K562 (cell line): ENCODE data around the gene CACNA1C. TPM values are rescaled to one million over a fixed set of nuclear protein-coding genes. Genes with fewer than 3 reads are reported as not detected.

ENCODE experiments used
- ATAC-seq: fragments of 200-7000 bp; cut with Tn5 transposase; 3 replicates; pipeline ENCODE4 v1.9.1; 2020; ENCODE audit warnings: moderate library complexity
- BruUV-seq: library from RNA; stranded (reverse); fragments of 400-500 nt; replicated peaks from 2 replicates; lab custom pipeline; 2021; lab: Mats Ljungman, UMichigan
- CTCF ChIA-PET: fragments of 300-600 bp; formaldehyde crosslinking; extraction: SDS; loops from one replicate; lab custom pipeline; 2021; ENCODE audit warnings: low intra/inter-chr PET ratio; lab: Yijun Ruan, JAX
- POLR2A ChIA-PET: fragments of 300-600, 350-650 bp; sonication (Branson Sonifier 250); formaldehyde crosslinking; extraction: SDS; loops from one replicate; lab custom pipeline; 2021; ENCODE audit warnings: antibody characterized with exemption, inconsistent platforms; lab: Yijun Ruan, JAX
- DNase-seq, 4 experiments: peaks; one replicate each; pipeline versions ENCODE4 v3.0.0 to v3.0.0-alpha.2; 2011 to 2018; ENCODE audit warnings: low spot score in 3 of 4, mixed read lengths in 3 of 4; ENCODE audit errors: extremely low read depth in 1 of 4
- FAIRE-seq: peaks from 2 replicates; lab custom pipeline; 2011; peaks lifted over from hg19 to GRCh38; lab: Jason Lieb, UNC
- H2AFZ ChIP-seq: 2 replicates; pipeline ENCODE4 v1.6.0; 2011; ENCODE audit warnings: low read depth, low read length, control low read depth, inconsistent platforms
- H3K27ac ChIP-seq: fragments of 200-600 bp; 3 replicates; pipeline ENCODE4 v1.8.0; 2011; ENCODE audit warnings: low read depth, mild to moderate bottlenecking, control low read depth, inconsistent platforms, low read length, moderate library complexity, mixed read lengths; ENCODE audit errors: extremely low read depth
- H3K27me3 ChIP-seq, 2 experiments: fragments of 300-600 bp in 1 of 2; 2 replicates in 1 of 2; 3 replicates in 1 of 2; pipeline versions ENCODE4 v1.6.0 to v1.8.0; 2011; ENCODE audit warnings: inconsistent platforms in 2 of 2, low read length in 2 of 2, mild to moderate bottlenecking in 1 of 2, mixed read lengths in 1 of 2, moderate library complexity in 1 of 2; ENCODE audit not compliant: control insufficient read depth in 2 of 2, insufficient read depth in 2 of 2
- H3K36me3 ChIP-seq: fragments of 300-600 bp; 3 replicates; pipeline ENCODE4 v1.8.0; 2011; ENCODE audit warnings: mild to moderate bottlenecking, low read length, inconsistent platforms; ENCODE audit not compliant: control insufficient read depth, insufficient read depth
- H3K4me1 ChIP-seq, 2 experiments: fragments of 200-600 bp in 1 of 2; replicated peaks in 1 of 2; 2 replicates in 1 of 2; 3 replicates in 1 of 2; pipeline versions ENCODE4 v1.5.1 to v1.8.0; 2011; ENCODE audit warnings: inconsistent platforms in 2 of 2, low read length in 2 of 2, mild to moderate bottlenecking in 1 of 2, mixed read lengths in 1 of 2, moderate library complexity in 1 of 2; ENCODE audit not compliant: control insufficient read depth in 2 of 2, insufficient read depth in 2 of 2
- H3K4me2 ChIP-seq: 2 replicates; pipeline ENCODE4 v1.6.1; 2011; ENCODE audit warnings: low read length, control low read depth, inconsistent platforms, mixed read lengths; ENCODE audit not compliant: insufficient read depth
- H3K4me3 ChIP-seq: fragments of 200-600 bp; sonication (generic), shearing (Covaris generic); 2 replicates; pipeline ENCODE4 v1.5.1; 2016; ENCODE audit warnings: control low read depth, inconsistent platforms
- H3K79me2 ChIP-seq: fragments of 200-600 bp; 3 replicates; pipeline ENCODE4 v1.8.0; 2011; ENCODE audit warnings: low read length, inconsistent platforms; ENCODE audit not compliant: control insufficient read depth, insufficient read depth
- H3K9ac ChIP-seq, 2 experiments: 2 replicates each; pipeline versions ENCODE4 v1.6.0 to v1.6.1; 2011; ENCODE audit warnings: low read depth in 2 of 2, low read length in 2 of 2, control low read depth in 1 of 2, inconsistent platforms in 1 of 2, mild to moderate bottlenecking in 1 of 2, mixed read lengths in 1 of 2; ENCODE audit not compliant: insufficient read depth in 1 of 2
- H3K9me1 ChIP-seq: one replicate; pipeline ENCODE4 v1.6.0; 2011; ENCODE audit warnings: inconsistent platforms, mild to moderate bottlenecking, low read length, moderate library complexity; ENCODE audit not compliant: control insufficient read depth, insufficient read depth
- H3K9me3 ChIP-seq: replicated peaks from 2 replicates; pipeline ENCODE4 v1.5.1; 2011; ENCODE audit warnings: low read depth, low read length, inconsistent platforms; ENCODE audit not compliant: control insufficient read depth, insufficient read depth
- H4K20me1 ChIP-seq: replicated peaks from 2 replicates; pipeline ENCODE4 v1.6.1; 2011; ENCODE audit warnings: low read length, inconsistent platforms, mixed read lengths; ENCODE audit not compliant: control insufficient read depth, insufficient read depth
- COPS2 ChIP-seq: fragments of 450-650 bp; conservative IDR thresholded peaks from 2 replicates; pipeline ENCODE4 v1.6.1; 2016; ENCODE audit warnings: mild to moderate bottlenecking, moderate library complexity
- GTF2F1 ChIP-seq: IDR thresholded peaks from 2 replicates; pipeline ENCODE4 v1.6.1; 2011; ENCODE audit warnings: low read depth, low read length, improper control_type of control experiment
- HDAC2 ChIP-seq: fragments of 450-650 bp; IDR thresholded peaks from 2 replicates; pipeline ENCODE4 v1.6.1; 2016; ENCODE audit warnings: mild to moderate bottlenecking
- HDAC3 ChIP-seq: fragments of 450-650 bp; IDR thresholded peaks from 2 replicates; pipeline ENCODE4 v1.6.1; 2018; ENCODE audit warnings: borderline replicate concordance, mild to moderate bottlenecking, moderate library complexity; ENCODE audit not compliant: partially characterized antibody
- KLF1 ChIP-seq: fragments of 450-650 bp; IDR thresholded peaks from 2 replicates; pipeline ENCODE4 v1.6.1; 2016; ENCODE audit warnings: missing genetic modification characterization, missing compliant biosample characterization
- NR4A1 ChIP-seq, 2 experiments: fragments of 250-450 bp in 1 of 2; fragments of 450-650 bp in 1 of 2; sonication (Bioruptor Pico) in 1 of 2; IDR thresholded peaks; 2 replicates each; pipeline versions ENCODE4 v1.4.0 to v1.6.1; 2016 to 2020; ENCODE audit warnings: mild to moderate bottlenecking in 2 of 2, missing compliant biosample characterization in 1 of 2, missing genetic modification characterization in 1 of 2, moderate library complexity in 1 of 2
- SIN3B ChIP-seq: fragments of 450-650 bp; IDR thresholded peaks from 2 replicates; pipeline ENCODE4 v1.6.1; 2017; ENCODE audit warnings: low read depth, mild to moderate bottlenecking, moderate library complexity
- THAP7 ChIP-seq: fragments of 250-450 bp; sonication (Bioruptor Pico); IDR thresholded peaks from 2 replicates; pipeline ENCODE4 v1.5.0; 2021
- TRIM24 ChIP-seq, 2 experiments: fragments of 450-650 bp; IDR thresholded peaks; 2 replicates each; pipeline ENCODE4 v1.6.1; 2016
- U2AF1 ChIP-seq: fragments of 200-400 bp; formaldehyde crosslinking; optimal IDR thresholded peaks from 2 replicates; pipeline ENCODE3; 2017; ENCODE audit warnings: mild to moderate bottlenecking, low read depth, low read length, moderate library complexity
- ZNF212 ChIP-seq: fragments of 450-650 bp; formaldehyde crosslinking; IDR thresholded peaks from 2 replicates; pipeline ENCODE4 v1.4.0; 2020; ENCODE audit warnings: mild to moderate bottlenecking
- ZNF239 ChIP-seq: fragments of 250-450 bp; sonication (Bioruptor Pico); IDR thresholded peaks from 2 replicates; pipeline ENCODE4 v1.4.0; 2020; ENCODE audit warnings: mild to moderate bottlenecking
- ZNF780A ChIP-seq: fragments of 250-450 bp; sonication (Bioruptor Pico); IDR thresholded peaks from 2 replicates; pipeline ENCODE4 v1.5.0; 2021; ENCODE audit warnings: mild to moderate bottlenecking
- WGBS: fragments of 100-300 bp; shearing (Covaris generic); methylation state at CpG from one replicate; pipeline ENCODE4 v1.1.6; 2016; ENCODE audit warnings: low coverage, mixed read lengths; ENCODE audit not compliant: insufficient coverage; ENCODE audit errors: missing lambda C conversion rate; 5-methylcytosine and 5-hydroxymethylcytosine counted together
- in situ Hi-C: fragments of 300-500 bp; cut with MboI; formaldehyde crosslinking; loops from 4 replicates; pipeline ENCODE4 v1.15.0; 2018; ENCODE audit warnings: inconsistent platforms, mixed read lengths
- intact Hi-C: fragments of 100-400 bp; cut with micrococcal nuclease; formaldehyde crosslinking; loops from 2 replicates; pipeline ENCODE4 v1.14.2; 2022
- polyA plus RNA-seq, 8 experiments: library from polyadenylated mRNA; depleted of rRNA in 4 of 8; stranded (reverse) in 5 of 8; unstranded in 3 of 8; fragments of >200 nt; fragmentation: Nextera tagmentation in 2 of 8; fragmentation: Illumina TruSeq in 1 of 8; extraction: Ambion mirVana in 2 of 8; extraction: Trizol in 1 of 8; gene quantifications; 2 replicates each; pipeline versions ENCODE4 v1.2.1 to v1.2.3, GENCODE V29; 2011 to 2014; ENCODE audit warnings: inconsistent platforms in 1 of 8, missing spikeins in 1 of 8
- total RNA-seq, 7 experiments: library from RNA; depleted of rRNA in 6 of 7; stranded (reverse); fragments of >200 nt in 6 of 7; fragmentation: Illumina TruSeq in 2 of 7; extraction: Trizol in 2 of 7; gene quantifications; 2 replicates each; pipeline versions ENCODE4 v1.2.1 to v1.2.3, GENCODE V29; 2011 to 2021; ENCODE audit warnings: low replicate concordance in 1 of 7
- TF ChIP-seq, protein P1 (sequence below): IDR thresholded peaks from 2 replicates; pipeline ENCODE4 v1.6.1; 2014; ENCODE audit warnings: antibody characterized with exemption

Gene CACNA1C
- total and polyA plus RNA-seq, 9 of the 15 experiments (the other 6 are each of a cell fraction or from before 2014, with no cell fraction given) = not detected

GRCh38 chr12:2282318-2282717 lies 229.5 kb downstream of the CACNA1C start (continued):
- TF ChIP-seq, protein P1, sequence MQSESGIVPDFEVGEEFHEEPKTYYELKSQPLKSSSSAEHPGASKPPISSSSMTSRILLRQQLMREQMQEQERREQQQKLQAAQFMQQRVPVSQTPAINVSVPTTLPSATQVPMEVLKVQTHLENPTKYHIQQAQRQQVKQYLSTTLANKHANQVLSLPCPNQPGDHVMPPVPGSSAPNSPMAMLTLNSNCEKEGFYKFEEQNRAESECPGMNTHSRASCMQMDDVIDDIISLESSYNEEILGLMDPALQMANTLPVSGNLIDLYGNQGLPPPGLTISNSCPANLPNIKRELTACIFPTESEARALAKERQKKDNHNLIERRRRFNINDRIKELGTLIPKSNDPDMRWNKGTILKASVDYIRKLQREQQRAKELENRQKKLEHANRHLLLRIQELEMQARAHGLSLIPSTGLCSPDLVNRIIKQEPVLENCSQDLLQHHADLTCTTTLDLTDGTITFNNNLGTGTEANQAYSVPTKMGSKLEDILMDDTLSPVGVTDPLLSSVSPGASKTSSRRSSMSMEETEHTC = no peak
- TF ChIP-seq GTF2F1 = no peak
- no peak for TF ChIP-seq TRIM24 (IDR thresholded peaks at IDR 0.05)
- TF ChIP-seq ZNF212 (CRISPR knock-in tag) = no peak
- TF ChIP-seq U2AF1 = no peak
- no peak for TF ChIP-seq HDAC3
- no peak for TF ChIP-seq HDAC2

GRCh38 chr12:2283480-2283879 lies 230.7 kb downstream of the CACNA1C start:
- ChIA-PET CTCF (no interaction called here), POLR2A (no interaction called here)
- H3K4me3 ChIP-seq = no peak overlapping the region
- no peaks in the 10 kb centered on the region for H3K9me3 ChIP-seq
- 2% methylated on average over 6 of the region's 6 CpGs for WGBS
- BruUV-seq = no TSS peak
- H2AFZ ChIP-seq = no peak overlapping the region
- no peaks in the 10 kb centered on the region for H3K79me2 ChIP-seq
- DNase-seq (no peak), FAIRE-seq (no peak), ATAC-seq (no peak)
- H3K4me2 ChIP-seq = no peak overlapping the region
- no peak overlapping the region for H3K9ac ChIP-seq
- H4K20me1 ChIP-seq = no peaks in the 10 kb centered on the region
- no peak overlapping the region for H3K27ac ChIP-seq
- no peaks in the 10 kb centered on the region for H3K36me3 ChIP-seq
- no peaks in the 10 kb centered on the region for H3K9me1 ChIP-seq
- intact Hi-C loops (loop anchor here (5.0 kb wide), 1 partner anchor 226 kb away; no protein-coding TSS in a partner anchor), in situ Hi-C loops (loop anchor here (25.0 kb wide), 1 partner anchor 221 kb away; the partner anchor contains the start of gene CACNA1C)
- no peaks in the 10 kb centered on the region for H3K4me1 ChIP-seq
- peaks cover 8 to 33% of the 10 kb centered on the region in 2 experiments; a peak in 3 of 5 replicates for H3K27me3 ChIP-seq
- TF ChIP-seq NR4A1 (CRISPR knock-in tag; IDR thresholded peaks at IDR 0.05) = no peak
- no peak for TF ChIP-seq NR4A1 (tag; IDR thresholded peaks at IDR 0.05)
- no peak for TF ChIP-seq SIN3B
- no peak for TF ChIP-seq KLF1 (tag)
- no peak for TF ChIP-seq COPS2
- TF ChIP-seq THAP7 (CRISPR knock-in tag) = no peak
- TF ChIP-seq ZNF239 = no peak
- TF ChIP-seq ZNF780A (CRISPR knock-in tag) = no peak
